ENCODE data around the gene PRKCG.

PRKCG gene

DNA sequence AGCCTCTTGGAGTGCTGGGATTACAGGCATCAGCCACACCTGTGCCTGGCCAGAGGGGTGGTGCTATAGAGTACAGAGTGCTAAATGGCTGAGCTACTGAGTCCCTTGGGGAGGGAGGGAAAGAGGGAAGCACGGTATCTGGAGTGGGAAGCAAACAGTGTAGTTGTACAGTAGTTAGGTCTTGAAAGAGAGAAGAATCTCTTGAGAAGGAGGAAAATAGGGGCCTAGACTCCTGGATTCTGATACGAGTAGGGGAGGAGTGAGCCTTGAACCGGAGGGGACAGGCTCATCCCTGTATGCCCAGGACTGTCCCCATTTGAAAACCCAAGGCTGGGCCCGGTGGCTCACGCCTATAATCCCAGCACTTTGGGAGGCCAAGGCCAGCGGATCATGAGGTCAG lies 9.2 kb upstream of the PRKCG start:
- no peak for DNase-seq (ENCODE audit: low spot score)

- no peak for DNase-seq (ENCODE audit: low spot score)
Measured at GRCh38 chr19:53873773-53874605, 8.0 kb upstream of the PRKCG start.

DNA sequence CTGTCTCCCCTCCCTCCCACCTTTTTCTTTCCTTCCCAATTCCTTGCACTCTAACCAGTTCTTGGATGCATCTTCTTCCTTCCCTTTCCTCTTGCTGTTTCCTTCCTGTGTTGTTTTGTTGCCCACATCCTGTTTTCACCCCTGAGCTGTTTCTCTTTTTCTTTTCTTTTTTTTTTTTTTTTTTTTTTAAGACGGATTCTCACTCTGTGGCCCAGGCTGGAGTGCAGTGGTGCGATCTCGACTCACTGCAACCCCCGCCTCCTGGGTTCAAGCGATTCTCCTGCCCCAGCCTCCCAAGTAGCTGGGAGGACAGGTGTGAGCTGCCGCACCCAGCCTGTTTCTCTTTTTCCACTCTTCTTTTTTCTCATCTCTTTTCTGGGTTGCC lies 7.4 kb upstream of the PRKCG start:
- DNase-seq (ENCODE audit: low spot score), result no peak

GRCh38 chr19:53875602-53876325 lies 6.2 kb upstream of the PRKCG start:
- no peak for DNase-seq (ENCODE audit: low spot score)

DNA sequence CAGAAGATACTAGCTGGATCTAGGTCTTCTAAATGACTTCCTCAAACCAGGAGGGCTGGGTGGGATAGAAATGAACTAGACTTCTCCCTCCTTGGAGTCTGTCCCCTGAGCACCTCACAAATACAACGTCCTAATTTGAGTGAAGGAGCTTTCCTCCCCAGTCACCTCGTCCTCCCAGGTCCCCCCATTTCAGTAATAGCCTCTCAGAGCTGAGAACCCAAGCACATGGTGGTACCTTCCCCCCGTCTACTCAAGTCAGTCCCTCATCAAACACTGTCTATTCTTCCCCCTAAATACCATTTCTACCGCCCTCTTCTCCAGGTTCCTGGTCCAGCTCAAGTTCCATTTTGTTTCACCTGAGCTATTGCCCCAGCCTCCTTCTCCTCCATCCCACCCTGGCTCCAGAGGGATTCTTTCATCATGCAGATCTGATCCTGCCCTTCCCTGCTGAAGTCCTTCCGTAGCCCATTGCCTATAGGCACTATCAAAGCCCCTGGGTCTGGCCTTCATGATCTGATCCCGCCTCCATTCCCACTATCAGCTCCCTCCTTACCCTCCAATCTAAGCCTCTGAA lies 5.3 kb upstream of the PRKCG start:
- DNase-seq (ENCODE audit: low spot score), result no peak

- DNase-seq (ENCODE audit: low spot score), result no peak
Measured at GRCh38 chr19:53877361-53877766, 4.6 kb upstream of the PRKCG start.

GRCh38 chr19:53878776-53879139 lies 3.2 kb upstream of the PRKCG start:
- DNase-seq (ENCODE audit: low spot score), result no peak

DNA sequence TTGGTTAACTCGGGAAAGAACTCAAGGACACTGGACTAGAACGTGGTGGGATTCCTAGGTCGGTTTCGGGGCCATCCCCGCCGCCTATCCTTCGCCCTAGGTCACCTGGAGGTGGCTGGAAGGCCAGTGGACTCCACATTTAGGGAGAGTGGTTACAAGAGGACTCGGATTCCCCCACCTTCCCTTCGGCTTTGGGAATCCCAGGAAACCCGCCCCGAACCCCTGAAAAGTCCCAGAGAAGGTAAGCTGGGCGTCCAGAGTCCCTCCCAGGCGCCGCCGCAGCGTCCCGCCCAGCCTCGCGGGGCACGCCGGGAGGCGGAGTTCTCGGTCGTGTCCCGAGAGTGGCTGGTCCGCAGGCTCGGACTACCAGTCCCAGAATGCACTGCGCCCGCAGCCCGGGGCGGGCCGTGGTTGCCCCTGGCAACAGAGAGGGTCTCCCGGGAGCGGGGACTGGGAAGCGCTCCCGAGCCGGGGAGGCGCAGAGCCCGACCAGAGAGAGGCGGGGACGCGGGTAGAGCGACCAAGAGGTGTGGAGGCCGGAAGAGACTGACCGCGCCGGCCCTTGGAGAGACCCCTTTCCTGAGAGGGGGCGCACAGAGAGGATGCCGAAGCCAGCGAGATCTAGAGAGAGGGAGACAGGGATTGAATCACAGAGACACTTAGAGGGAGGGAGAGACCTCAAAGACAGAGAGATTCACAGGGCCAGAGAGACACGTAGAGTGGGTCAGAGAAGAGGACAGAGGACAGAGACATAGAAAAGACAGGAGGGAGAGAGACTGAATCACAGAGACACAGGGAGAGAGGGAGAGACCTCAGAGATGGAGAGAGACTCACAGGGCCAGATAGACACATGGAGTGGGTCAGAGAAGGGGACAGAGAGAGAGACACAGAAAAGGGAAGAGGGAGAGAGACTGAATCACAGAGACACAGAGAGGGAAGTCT lies 2.6 kb upstream of the PRKCG start:
- peak; percentile 97 for DNase-seq (ENCODE audit: low spot score)

GRCh38 chr19:53880711-53881481 lies 1.1 kb upstream of the PRKCG start:
- DNase-seq (ENCODE audit: low spot score), result no peak

- DNase-seq (ENCODE audit: low spot score), result no peak
Measured at GRCh38 chr19:53882391-53883050, 524 bp downstream of the PRKCG start.

GRCh38 chr19:53883231-53883661 lies 1.2 kb downstream of the PRKCG start:
- no peak for DNase-seq (ENCODE audit: low spot score)

DNA sequence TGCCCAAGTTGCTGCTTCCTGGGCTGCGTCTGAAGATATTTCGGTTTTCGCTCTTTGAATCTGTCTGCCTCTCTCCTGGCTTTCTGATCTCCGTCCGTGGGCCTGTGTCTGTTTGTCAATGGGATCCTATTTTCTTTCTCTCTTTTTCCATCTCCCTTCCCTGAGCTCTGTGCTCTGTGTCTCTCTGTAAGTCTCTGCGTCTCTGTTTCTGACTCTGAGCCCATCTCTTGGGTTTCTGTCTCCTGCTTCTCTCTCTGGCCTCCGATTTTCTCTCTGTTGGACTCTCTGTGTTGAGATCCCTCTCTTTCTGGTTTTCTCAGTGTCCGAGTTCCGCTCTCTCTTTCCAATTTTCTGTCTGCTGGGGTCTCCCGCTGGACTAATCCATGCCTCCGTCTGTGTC lies 1.7 kb downstream of the PRKCG start:
- DNase-seq (ENCODE audit: low spot score), result no peak

DNA sequence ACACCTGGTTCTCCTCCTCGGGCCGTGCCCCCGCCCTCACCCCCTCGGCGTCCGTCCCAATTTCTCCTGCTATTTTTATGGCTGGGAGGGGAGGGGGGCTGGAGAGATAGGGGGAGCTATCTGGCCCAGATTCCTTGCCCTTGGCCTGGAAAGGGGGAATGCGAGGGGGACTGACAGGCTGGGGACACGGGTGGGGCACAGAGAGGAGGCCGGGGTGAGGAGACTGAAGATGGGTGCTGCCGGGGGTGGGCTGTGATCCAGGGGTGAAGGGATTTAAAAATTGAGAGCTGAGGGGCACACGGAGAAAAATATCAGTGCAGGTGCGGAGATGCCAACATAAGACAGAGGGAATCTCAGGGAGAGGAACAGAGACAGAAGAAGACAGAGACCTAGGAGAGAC lies 2.3 kb downstream of the PRKCG start:
- no peak for DNase-seq (ENCODE audit: low spot score)

- no peak for DNase-seq (ENCODE audit: low spot score)
Measured at GRCh38 chr19:53885036-53885435, 3.0 kb downstream of the PRKCG start.

- DNase-seq (ENCODE audit: low spot score), result no peak
Measured at GRCh38 chr19:53892301-53892980, 10.4 kb downstream of the PRKCG start.

- DNase-seq (ENCODE audit: low spot score), result no peak
Measured at GRCh38 chr19:53892981-53893325, 11.0 kb downstream of the PRKCG start.

DNA sequence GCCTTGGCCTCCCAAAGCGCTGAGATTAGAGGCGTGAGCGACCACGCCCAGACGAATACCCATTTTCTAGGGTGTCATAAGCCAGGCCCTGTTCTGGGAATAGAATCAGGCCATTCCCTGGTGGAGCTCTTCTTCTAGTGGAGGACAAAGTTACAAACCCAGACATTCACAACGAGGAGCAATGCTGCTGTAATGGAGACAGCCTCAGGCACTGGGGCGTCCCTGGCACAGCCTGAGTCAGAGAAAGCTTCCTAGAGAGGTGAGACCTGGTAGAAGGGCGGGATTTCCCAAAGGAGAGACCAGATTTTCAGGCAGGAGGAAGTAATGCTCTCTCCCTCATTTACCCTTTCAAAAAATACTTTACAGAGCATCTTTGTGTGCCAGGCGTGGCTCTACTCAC lies 12.7 kb downstream of the PRKCG start:
- no peak for DNase-seq (ENCODE audit: low spot score)

DNA sequence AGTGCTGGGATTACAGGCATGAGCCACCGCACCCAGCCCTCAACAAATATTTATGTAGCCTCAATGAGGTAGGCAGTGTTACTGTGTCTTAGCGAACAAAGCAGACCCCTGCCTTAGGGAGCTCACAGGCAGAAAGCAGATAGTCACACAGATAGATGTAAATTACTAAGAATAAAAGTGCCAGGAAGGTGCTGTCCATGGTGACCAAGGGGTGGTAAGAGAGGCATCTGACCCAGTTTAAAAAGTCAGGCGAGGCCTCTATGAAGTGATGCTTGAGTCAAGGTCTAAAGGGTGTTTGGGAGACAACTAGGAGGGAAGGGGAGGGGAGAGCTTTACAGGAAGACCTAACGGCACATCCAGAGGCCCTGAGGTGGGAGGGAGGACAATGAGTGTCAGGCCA lies 14.7 kb downstream of the PRKCG start:
- DNase-seq (ENCODE audit: low spot score), result no peak

GRCh38 chr19:53897459-53897858 lies 15.5 kb downstream of the PRKCG start:
- DNase-seq (ENCODE audit: low spot score), result no peak

DNA sequence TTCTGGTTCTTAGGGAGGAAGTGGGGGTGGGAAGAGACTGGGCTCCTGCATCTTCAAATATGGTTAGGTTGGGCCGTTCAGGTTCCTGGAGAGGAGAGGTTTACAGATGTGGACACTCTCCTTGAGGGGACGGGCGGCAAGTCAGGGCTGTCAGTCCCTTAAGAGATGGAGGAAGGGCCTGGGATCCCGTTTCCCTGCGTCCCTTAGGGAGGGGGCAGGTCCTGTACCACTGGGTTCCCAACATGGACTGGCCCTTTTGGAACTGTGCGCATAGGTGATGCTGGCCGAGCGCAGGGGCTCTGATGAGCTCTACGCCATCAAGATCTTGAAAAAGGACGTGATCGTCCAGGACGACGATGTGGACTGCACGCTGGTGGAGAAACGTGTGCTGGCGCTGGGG lies 16.2 kb downstream of the PRKCG start:
- DNase-seq (ENCODE audit: low spot score), result no peak
